ENCODE data around the gene STPG4. TPM values are rescaled to one million over a fixed set of nuclear protein-coding genes. Genes with fewer than 3 reads are reported as not detected.

STPG4 gene
- total and polyA plus RNA-seq, 2 of the 8 experiments (the other 6 are each of a cell fraction or from before 2014, with no cell fraction given) = 0.28 TPM; not detected in 1

- Histone ChIP-seq H2BK120ac (replicated peaks; ENCODE audit: low read depth, low read length) (no peak overlapping the region), H3K79me2 (ENCODE audit: control insufficient read depth in 1 of 2, insufficient read depth in 2 of 2, low read length in 2 of 2) (no peaks in the 10 kb centered on the region), H3K27ac (ENCODE audit: low read depth, low read length) (no peak overlapping the region), H3K14ac (ENCODE audit: insufficient read length) (no peak overlapping the region), H3K79me1 (ENCODE audit: low read depth, low read length) (no peaks in the 10 kb centered on the region), H3K36me3 (ENCODE audit: control insufficient read depth in 2 of 4, insufficient read depth in 4 of 4, low read length in 3 of 4) (no peaks in the 10 kb centered on the region), H2BK20ac (ENCODE audit: low read length) (no peak overlapping the region), H3K4me3 (ENCODE audit: extremely low read depth in 1 of 4, insufficient read depth in 2 of 4, low read depth in 3 of 4, low read length in 4 of 4) (no peak overlapping the region), H4K8ac (ENCODE audit: extremely low read depth, insufficient read depth, low read length) (peak overlapping the region; percentile 28; the same call in 1 of the 2 replicates), H2AFZ (ENCODE audit: low read length) (peak overlapping the region; percentile 97), H4K5ac (ENCODE audit: insufficient read length, low read depth, low read length) (no peak overlapping the region), H3K4ac (replicated peaks; ENCODE audit: insufficient read length, low read depth, low read length) (no peak overlapping the region), H3K56ac (replicated peaks; ENCODE audit: insufficient read length, low read depth, low read length) (no peak overlapping the region), H2BK12ac (ENCODE audit: low read depth, low read length) (peak overlapping the region; percentile 5; the same call in 1 of the 2 replicates), H3K4me1 (replicated peaks in 1 of 4; ENCODE audit: control insufficient read depth in 3 of 4, insufficient read depth in 4 of 4, low read length in 3 of 4) (peaks cover 0 to 13% (median 3%) of the 10 kb centered on the region in 4 experiments; a peak in 6 of 7 replicates), H3K18ac (ENCODE audit: extremely low read depth, low read length) (0 out of 2 replicates have a peak overlapping the region, but pooled peaks have one; percentile 27), H2AK5ac (ENCODE audit: low read depth, low read length) (no peak overlapping the region), H3K23ac (ENCODE audit: insufficient read length) (no peak overlapping the region), H4K20me1 (replicated peaks in 1 of 2; ENCODE audit: control insufficient read depth in 1 of 2, insufficient read depth in 2 of 2, low read length in 2 of 2) (no peaks in the 10 kb centered on the region), H2BK5ac (ENCODE audit: low read depth, low read length) (no peak overlapping the region), H3K27me3 (replicated peaks in 1 of 4; ENCODE audit: control insufficient read depth in 3 of 4, extremely low read depth in 1 of 4, insufficient read depth in 3 of 4, low read length in 3 of 4) (no peaks in the 10 kb centered on the region; a peak in 2 of 7 replicates), H3K4me2 (ENCODE audit: insufficient read depth in 1 of 2, low read depth in 2 of 2, low read length in 2 of 2) (peak overlapping the region in 1 of 2 experiments; percentile 25; a peak in 1 of 4 replicates), H2BK15ac (ENCODE audit: low read length) (no peak overlapping the region), H3K23me2 (ENCODE audit: low read depth, low read length) (no peaks in the 10 kb centered on the region), H3K9me3 (ENCODE audit: insufficient read depth in 2 of 2, low read depth in 1 of 2, low read length in 1 of 2) (no peaks in the 10 kb centered on the region; a peak in 1 of 4 replicates), H4K91ac (replicated peaks; ENCODE audit: insufficient read length, low read length) (no peak overlapping the region), H3K9ac (replicated peaks in 1 of 4; ENCODE audit: extremely low read depth in 1 of 4, low read depth in 3 of 4, low read length in 3 of 4) (peak overlapping the region in 1 of 4 experiments; percentile 43; a peak in 1 of 7 replicates)
- FAIRE-seq (no peak), DNase-seq (ENCODE audit: low read depth in 1 of 2, low spot score in 2 of 2) (peak in 1 of 2 experiments; percentile 53)
- 0 out of 2 replicates have a peak, but pooled peaks have one; percentile 6 for TF ChIP-seq TBP (IDR thresholded peaks at IDR 0.05; ENCODE audit: low read depth, low read length)
- peak; percentile 90 for TF ChIP-seq MAX (IDR thresholded peaks at IDR 0.05)
- TF ChIP-seq E2F6 (IDR thresholded peaks at IDR 0.05) = 0 out of 2 replicates have a peak, but pooled peaks have one; percentile 28
- TF ChIP-seq ASH2L (IDR thresholded peaks at IDR 0.05; ENCODE audit: low read length) = no peak
- 0 out of 2 replicates have a peak, but pooled peaks have one; percentile 10 for TF ChIP-seq USF2 (IDR thresholded peaks at IDR 0.05; ENCODE audit: low read length)
- TF ChIP-seq POU5F1 (IDR thresholded peaks at IDR 0.05; ENCODE audit: low read depth, low read length) = no peak
- POLR2A ChIA-PET (ENCODE audit: partially characterized antibody) = interaction anchor here (1.0 to 1.5 kb wide), 2 partner anchors 10 to 129 kb away, joined by 3 to 5 read pairs; no protein-coding TSS in a partner anchor
- CTCF ChIA-PET (ENCODE audit: partially characterized antibody) = interaction anchor here (0.6 to 5.3 kb wide), 13 partner anchors 11 to 194 kb away, joined by 3 to 41 read pairs (median 5); no protein-coding TSS in a partner anchor
- 65% methylated on average over 8 of the region's 8 CpGs; no CpG with 5 or more reads in 1 of the 2 experiments for WGBS, 2 experiments (ENCODE audit: extremely low coverage in 1 of 2, insufficient coverage in 1 of 2, insufficient read length in 1 of 2, insufficient replicate concordance in 2 of 2, low coverage in 1 of 2, low lambda C conversion rate in 2 of 2, missing lambda C conversion rate in 1 of 2)
Measured at GRCh38 chr2:47129191-47129706, 25.9 kb downstream of the STPG4 start.

Measured in H1 (cell line).